OCI-LY7 (cell line): ENCODE data around the gene PCCA.

Experiments used
- EZH2phosphoT487 ChIP-seq: fragments of 200-600 bp; sonication (generic); IDR thresholded peaks from 2 replicates; pipeline ENCODE4 v1.6.1; 2018; ENCODE audit warnings: low read depth, borderline replicate concordance, mild to moderate bottlenecking, mixed run types, antibody characterized with exemption, low read length, moderate library complexity, mixed read lengths
- TF ChIP-seq, protein P1 (sequence below): fragments of 200-600 bp; sonication (generic); conservative IDR thresholded peaks from 2 replicates; pipeline ENCODE4 v1.5.1; 2014; ENCODE audit warnings: mild to moderate bottlenecking, antibody characterized with exemption, low read length, moderate library complexity, mixed read lengths

DNA sequence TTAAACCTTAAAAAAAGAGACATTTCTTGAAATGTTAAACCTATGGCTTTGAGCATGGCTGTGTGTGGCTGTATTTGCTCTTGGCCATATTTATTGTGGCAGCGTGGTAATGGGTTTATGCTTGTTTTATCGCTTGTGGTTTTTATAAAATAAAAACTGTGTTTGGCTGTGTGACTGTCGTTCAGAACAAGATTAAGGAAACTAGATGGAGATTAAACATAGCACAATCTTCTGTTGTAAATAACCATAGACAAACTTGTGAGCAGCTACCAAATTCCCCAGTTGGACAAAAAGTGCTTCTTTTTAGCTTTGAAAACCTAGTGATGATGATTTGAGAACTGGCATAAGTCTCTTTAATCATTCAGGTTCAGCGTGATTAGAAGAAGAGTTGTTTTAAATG lies 308.7 kb downstream of the PCCA start:
- TF ChIP-seq, protein P1, sequence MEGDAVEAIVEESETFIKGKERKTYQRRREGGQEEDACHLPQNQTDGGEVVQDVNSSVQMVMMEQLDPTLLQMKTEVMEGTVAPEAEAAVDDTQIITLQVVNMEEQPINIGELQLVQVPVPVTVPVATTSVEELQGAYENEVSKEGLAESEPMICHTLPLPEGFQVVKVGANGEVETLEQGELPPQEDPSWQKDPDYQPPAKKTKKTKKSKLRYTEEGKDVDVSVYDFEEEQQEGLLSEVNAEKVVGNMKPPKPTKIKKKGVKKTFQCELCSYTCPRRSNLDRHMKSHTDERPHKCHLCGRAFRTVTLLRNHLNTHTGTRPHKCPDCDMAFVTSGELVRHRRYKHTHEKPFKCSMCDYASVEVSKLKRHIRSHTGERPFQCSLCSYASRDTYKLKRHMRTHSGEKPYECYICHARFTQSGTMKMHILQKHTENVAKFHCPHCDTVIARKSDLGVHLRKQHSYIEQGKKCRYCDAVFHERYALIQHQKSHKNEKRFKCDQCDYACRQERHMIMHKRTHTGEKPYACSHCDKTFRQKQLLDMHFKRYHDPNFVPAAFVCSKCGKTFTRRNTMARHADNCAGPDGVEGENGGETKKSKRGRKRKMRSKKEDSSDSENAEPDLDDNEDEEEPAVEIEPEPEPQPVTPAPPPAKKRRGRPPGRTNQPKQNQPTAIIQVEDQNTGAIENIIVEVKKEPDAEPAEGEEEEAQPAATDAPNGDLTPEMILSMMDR: no peak
- no peak for TF ChIP-seq EZH2phosphoT487
